HEK293T (cell line): Measurements from ENCODE around the gene AGRP.

Source experiments
- CTCF ChIA-PET: fragments of 350-600 bp; formaldehyde crosslinking; extraction: SDS; loops from one replicate; lab custom pipeline; 2021; ENCODE audit warnings: antibody characterized with exemption, inconsistent platforms; lab: Yijun Ruan, JAX
- POLR2A ChIA-PET: fragments of 350-600 bp; formaldehyde crosslinking; extraction: SDS; loops from one replicate; lab custom pipeline; 2020; ENCODE audit warnings: antibody characterized with exemption, inconsistent platforms; lab: Yijun Ruan, JAX
- DNase-seq: peaks from one replicate; pipeline ENCODE4 v3.0.0; 2012; ENCODE audit warnings: mixed read lengths; ENCODE audit errors: extremely low spot score
- ARNT ChIP-seq: fragments of 450-650 bp; IDR thresholded peaks from 2 replicates; pipeline ENCODE4 v1.6.1; 2017; ENCODE audit warnings: mild to moderate bottlenecking
- BHLHE40 ChIP-seq: fragments of 450-650 bp; IDR thresholded peaks from 2 replicates; pipeline ENCODE4 v1.6.1; 2016; ENCODE audit warnings: mild to moderate bottlenecking, moderate library complexity, borderline replicate concordance
- CTBP1 ChIP-seq: fragments of 450-650 bp; IDR thresholded peaks from 2 replicates; pipeline ENCODE4 v1.6.1; 2016; ENCODE audit warnings: borderline replicate concordance
- ELF4 ChIP-seq: fragments of 450-650 bp; IDR thresholded peaks from 2 replicates; pipeline ENCODE4 v1.6.1; 2017; ENCODE audit warnings: antibody characterized with exemption
- FOXA1 ChIP-seq: fragments of 450-650 bp; IDR thresholded peaks from 2 replicates; pipeline ENCODE4 v1.6.1; 2016; ENCODE audit warnings: mild to moderate bottlenecking
- FOXK2 ChIP-seq: fragments of 450-650 bp; IDR thresholded peaks from 2 replicates; pipeline ENCODE4 v1.6.1; 2016; ENCODE audit warnings: mild to moderate bottlenecking
- FOXM1 ChIP-seq: fragments of 450-650 bp; IDR thresholded peaks from 2 replicates; pipeline ENCODE4 v1.6.1; 2017; ENCODE audit warnings: mild to moderate bottlenecking, borderline replicate concordance
- HDGF ChIP-seq: fragments of 450-650 bp; IDR thresholded peaks from 2 replicates; pipeline ENCODE4 v1.6.1; 2017; ENCODE audit warnings: antibody characterized with exemption, borderline replicate concordance
- L3MBTL2 ChIP-seq: fragments of 450-650 bp; conservative IDR thresholded peaks from 2 replicates; pipeline ENCODE4 v1.6.1; 2016; ENCODE audit warnings: mild to moderate bottlenecking
- LEF1 ChIP-seq: fragments of 450-650 bp; IDR thresholded peaks from 2 replicates; pipeline ENCODE4 v1.6.1; 2017; ENCODE audit warnings: mild to moderate bottlenecking, borderline replicate concordance
- NFRKB ChIP-seq: fragments of 450-650 bp; IDR thresholded peaks from 2 replicates; pipeline ENCODE4 v1.6.1; 2016; ENCODE audit warnings: mild to moderate bottlenecking, moderate library complexity
- SP1 ChIP-seq: fragments of 450-650 bp; IDR thresholded peaks from 2 replicates; pipeline ENCODE4 v1.6.1; 2017
- SUZ12 ChIP-seq: fragments of 450-650 bp; IDR thresholded peaks from 2 replicates; pipeline ENCODE4 v1.6.1; 2016; ENCODE audit warnings: mild to moderate bottlenecking
- TARDBP ChIP-seq: fragments of 450-650 bp; IDR thresholded peaks from 2 replicates; pipeline ENCODE4 v1.6.1; 2016
- ZNF384 ChIP-seq: fragments of 450-650 bp; IDR thresholded peaks from 2 replicates; pipeline ENCODE4 v1.6.1; 2016
- TF ChIP-seq, protein P1 (sequence below): fragments of 450-650 bp; IDR thresholded peaks from 2 replicates; pipeline ENCODE4 v1.6.1; 2016

AGRP gene

DNA sequence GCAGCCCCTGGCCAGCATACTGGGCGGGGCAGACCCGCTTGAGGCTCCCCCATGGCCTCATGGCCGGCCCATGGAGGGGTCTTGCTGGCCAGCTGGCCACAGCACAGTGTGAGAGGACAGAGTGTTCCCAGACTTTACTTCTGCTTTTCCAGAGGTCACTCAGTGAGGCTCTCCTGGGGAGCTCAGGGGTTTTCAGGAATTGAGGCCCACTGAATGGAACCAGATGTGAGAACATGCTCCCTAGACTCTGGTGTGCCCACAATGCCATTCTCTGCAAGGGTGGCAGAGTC, 23.5 kb downstream of the AGRP start:
- TF ChIP-seq FOXA1 (no peak), CTBP1 (no peak), ELF4 (no peak), SUZ12 (no peak), L3MBTL2 (no peak), ZNF384 (no peak), ARNT (no peak), FOXK2 (no peak), SP1 (no peak), LEF1 (no peak), TARDBP (no peak), FOXM1 (no peak), BHLHE40 (no peak), HDGF (no peak), NFRKB (no peak)
- TF ChIP-seq, protein P1, sequence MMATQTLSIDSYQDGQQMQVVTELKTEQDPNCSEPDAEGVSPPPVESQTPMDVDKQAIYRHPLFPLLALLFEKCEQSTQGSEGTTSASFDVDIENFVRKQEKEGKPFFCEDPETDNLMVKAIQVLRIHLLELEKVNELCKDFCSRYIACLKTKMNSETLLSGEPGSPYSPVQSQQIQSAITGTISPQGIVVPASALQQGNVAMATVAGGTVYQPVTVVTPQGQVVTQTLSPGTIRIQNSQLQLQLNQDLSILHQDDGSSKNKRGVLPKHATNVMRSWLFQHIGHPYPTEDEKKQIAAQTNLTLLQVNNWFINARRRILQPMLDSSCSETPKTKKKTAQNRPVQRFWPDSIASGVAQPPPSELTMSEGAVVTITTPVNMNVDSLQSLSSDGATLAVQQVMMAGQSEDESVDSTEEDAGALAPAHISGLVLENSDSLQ, result no peak
- no peak for DNase-seq
- POLR2A ChIA-PET, result no interaction called here
- CTCF ChIA-PET, result no interaction called here

DNA sequence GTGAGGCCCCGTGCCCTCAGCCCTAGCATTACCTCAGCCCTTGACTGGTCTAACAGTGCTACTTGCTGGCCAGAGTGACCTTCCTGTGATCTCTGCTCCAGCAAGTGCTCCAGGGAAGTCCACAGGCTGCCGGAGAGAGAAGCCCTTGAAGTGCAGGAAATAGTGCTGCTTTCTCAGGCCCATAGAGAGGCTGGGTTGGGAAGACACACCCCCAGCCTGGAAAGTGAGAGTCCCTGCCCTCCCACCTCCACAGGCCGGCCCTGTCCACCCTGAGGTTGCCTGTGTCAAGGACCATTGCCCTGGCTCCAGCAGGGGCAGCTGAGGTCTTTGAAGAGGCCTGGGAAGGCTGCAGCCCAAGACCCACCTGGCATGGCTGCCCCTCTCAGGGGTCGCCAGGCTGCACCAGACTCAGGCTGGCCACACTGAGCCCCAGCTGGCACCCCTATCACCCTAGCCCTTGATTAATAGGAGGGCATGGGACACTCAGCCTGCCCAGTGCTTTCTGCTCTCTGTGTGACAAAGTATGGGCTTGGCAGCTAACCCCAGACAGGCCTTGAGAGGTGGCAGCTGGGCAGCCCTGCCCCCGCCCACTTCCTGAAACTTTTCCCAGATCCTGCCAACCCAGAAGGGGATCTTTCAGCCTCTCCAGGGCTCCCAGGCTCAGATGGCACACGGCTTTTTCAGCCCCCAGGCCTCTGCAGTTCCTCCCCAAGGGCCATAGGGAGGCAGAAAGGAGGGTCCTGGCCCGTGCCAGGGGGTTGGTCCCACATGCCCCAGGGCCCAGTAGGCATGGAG, 24.1 kb downstream of the AGRP start:
- no peak for DNase-seq
- ChIA-PET POLR2A (no interaction called here), CTCF (no interaction called here)
- TF ChIP-seq SUZ12, result no peak
- TF ChIP-seq FOXM1, result no peak
- TF ChIP-seq ZNF384, result no peak
- no peak for TF ChIP-seq SP1
- TF ChIP-seq NFRKB, result no peak
- TF ChIP-seq L3MBTL2, result no peak
- TF ChIP-seq, protein P1, result no peak
- no peak for TF ChIP-seq FOXK2
- TF ChIP-seq TARDBP, result no peak
- no peak for TF ChIP-seq LEF1
- no peak for TF ChIP-seq FOXA1
- TF ChIP-seq BHLHE40, result no peak
- no peak for TF ChIP-seq HDGF
- no peak for TF ChIP-seq ARNT

DNA sequence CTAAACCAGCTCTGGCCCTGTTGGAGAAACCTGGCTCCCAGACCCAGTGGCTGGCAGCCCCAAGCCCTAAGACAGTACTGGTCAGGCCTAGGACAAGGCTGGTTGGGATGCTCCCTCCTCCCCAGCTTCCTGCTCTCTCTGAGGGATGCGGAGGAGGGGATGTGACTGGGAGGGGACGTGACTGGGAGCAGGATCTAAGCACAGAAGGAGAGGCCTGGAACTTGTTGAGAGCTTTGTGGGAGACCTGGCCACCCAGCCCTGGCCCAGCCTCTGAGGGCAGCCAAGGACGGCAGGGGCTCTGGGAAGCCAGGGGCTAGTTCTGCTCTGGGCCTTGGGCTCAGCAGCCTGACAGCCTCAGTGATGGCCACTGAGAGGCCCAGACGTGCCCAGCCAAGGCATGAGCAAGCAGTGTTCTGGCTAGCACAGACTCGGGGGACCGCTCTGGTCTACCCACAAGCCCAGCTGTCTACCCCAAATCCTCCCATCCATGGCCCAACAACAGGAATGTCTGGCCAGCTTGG, 25.2 kb downstream of the AGRP start:
- no peak for TF ChIP-seq BHLHE40
- no peak for TF ChIP-seq ZNF384
- no peak for TF ChIP-seq ELF4
- no peak for TF ChIP-seq SUZ12
- TF ChIP-seq FOXK2, result no peak
- TF ChIP-seq, protein P1, result no peak
- TF ChIP-seq ARNT, result no peak
- TF ChIP-seq FOXM1, result no peak
- TF ChIP-seq SP1, result no peak
- TF ChIP-seq CTBP1, result no peak
- no peak for TF ChIP-seq L3MBTL2
- TF ChIP-seq FOXA1, result no peak
- TF ChIP-seq TARDBP, result no peak
- TF ChIP-seq NFRKB, result no peak
- no peak for TF ChIP-seq HDGF
- TF ChIP-seq LEF1, result no peak
- ChIA-PET POLR2A (interaction anchor here (1.4 kb wide), 1 partner anchor 23 kb away, joined by 3 read pairs; the partner anchor contains the start of gene ATP6V0D1), CTCF (interaction anchor here (0.8 kb wide), 1 partner anchor 15 kb away, joined by 3 read pairs; no protein-coding TSS in a partner anchor)
- DNase-seq, result no peak

DNA sequence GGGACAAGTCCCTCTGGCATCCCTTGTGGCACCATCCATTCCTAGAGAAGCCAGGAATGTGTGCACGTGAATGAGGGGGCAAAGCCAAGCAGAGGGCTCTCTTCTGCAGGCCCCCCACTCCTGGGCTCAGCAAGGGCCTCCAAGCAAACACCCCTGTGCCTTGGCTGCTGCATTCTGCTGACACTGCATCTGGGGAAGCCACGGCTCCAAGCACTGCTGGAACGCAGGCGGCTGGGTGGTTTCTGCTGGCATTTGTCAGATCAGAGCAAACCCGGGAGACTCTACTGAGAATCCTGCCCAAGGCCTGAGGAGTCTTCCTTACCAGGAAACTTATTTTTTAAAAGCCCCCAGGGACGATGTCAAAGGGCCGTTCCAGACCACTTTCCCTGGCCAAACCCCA, 25.7 kb downstream of the AGRP start:
- POLR2A ChIA-PET, result interaction anchor here (1.4 kb wide), 1 partner anchor 23 kb away, joined by 3 read pairs; the partner anchor contains the start of gene ATP6V0D1
- CTCF ChIA-PET, result no interaction called here
- TF ChIP-seq CTBP1 (no peak), FOXA1 (no peak), ARNT (no peak), SP1 (no peak), TARDBP (no peak), ELF4 (no peak)
- TF ChIP-seq, protein P1, result no peak

DNA sequence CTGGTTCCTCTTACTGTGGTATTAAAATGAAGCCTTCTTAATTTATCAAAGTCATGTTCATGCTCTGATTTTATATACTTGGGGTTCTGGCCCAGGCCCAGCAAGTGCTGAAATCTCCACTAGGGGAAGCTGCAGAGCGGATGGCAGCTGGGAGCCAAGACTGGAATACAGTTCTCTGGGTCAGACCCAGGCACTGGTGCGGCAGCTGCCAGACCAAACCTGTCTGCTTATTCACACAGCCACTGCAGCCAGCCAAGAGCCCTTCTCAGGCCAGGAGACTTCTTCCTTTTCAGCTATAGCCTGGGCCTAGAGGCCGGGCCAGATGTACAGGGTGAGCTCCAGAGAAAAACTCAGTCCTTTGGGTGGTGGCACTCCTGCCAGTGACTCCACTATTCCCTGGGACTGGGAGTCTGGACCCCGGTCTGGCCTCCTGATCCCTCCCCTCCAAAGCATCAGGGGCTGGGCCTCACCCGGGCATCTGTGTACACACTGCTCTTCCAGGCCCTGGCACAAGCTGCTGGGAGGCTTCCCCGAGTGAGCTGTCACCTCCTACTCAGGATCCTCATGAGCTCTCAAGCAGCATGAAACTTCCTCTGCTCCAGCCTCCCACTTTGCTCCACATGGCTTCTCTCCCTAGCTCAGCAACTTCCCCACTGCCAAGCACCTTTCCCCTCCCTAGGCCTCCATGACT, 26.8 kb downstream of the AGRP start:
- CTCF ChIA-PET, result interaction anchor here (0.8 to 1.5 kb wide), 5 partner anchors 8 to 34 kb away, joined by 3 to 8 read pairs (median 5); no protein-coding TSS in a partner anchor
- TF ChIP-seq FOXK2 (no peak), HDGF (no peak), FOXM1 (no peak), ARNT (no peak), FOXA1 (no peak), ELF4 (no peak), LEF1 (no peak), TARDBP (no peak), SUZ12 (no peak), NFRKB (no peak), SP1 (no peak), ZNF384 (no peak), CTBP1 (no peak), BHLHE40 (no peak), L3MBTL2 (no peak)
- TF ChIP-seq, protein P1, result no peak
- POLR2A ChIA-PET, result interaction anchor here (0.6 to 1.4 kb wide), 2 partner anchors 24 to 25 kb away, joined by 3 to 4 read pairs; partner anchors contain the start of genes ATP6V0D1 and HSD11B2
- DNase-seq, result no peak

More for the DNA sequence above, 25.7 kb downstream of the AGRP start:
- DNase-seq, result no peak
